IPS-NIHi11 (cell line): ENCODE results near the gene TMC1.
"Not testable (repeated sequence)": the region's sequence is repeated elsewhere in the genome, so short reads cannot be mapped to it uniquely, and the experiment has no call there.

Experiments used
- DNase-seq: peaks from one replicate; pipeline ENCODE4 v3.0.0; 2012; ENCODE audit warnings: mixed read lengths, low spot score

The TMC1 gene

GRCh38 chr9:72521416-72521815 lies at the start of gene TMC1:
TMC1 (plus strand) TSS chr9:72521608; CDS start chr9:72648649, 127,041 bp downstream.
- not testable (repeated sequence) for DNase-seq

- DNase-seq: no peak
Measured at GRCh38 chr9:72473474-72474261, 47.7 kb upstream of the TMC1 start.

GRCh38 chr9:72474676-72475075 lies 46.7 kb upstream of the TMC1 start:
- no peak for DNase-seq

- no peak for DNase-seq
Measured at GRCh38 chr9:72476100-72476499, 45.3 kb upstream of the TMC1 start.

GRCh38 chr9:72476617-72477437 lies 44.6 kb upstream of the TMC1 start:
- DNase-seq: peak; percentile 46

- peak; percentile 61 for DNase-seq
Measured at GRCh38 chr9:72477930-72478518, 43.4 kb upstream of the TMC1 start.

GRCh38 chr9:72478966-72479365 lies 42.4 kb upstream of the TMC1 start:
- no peak for DNase-seq

GRCh38 chr9:72480261-72480660 lies 41.1 kb upstream of the TMC1 start:
- DNase-seq: not testable (repeated sequence)

GRCh38 chr9:72480921-72481320 lies 40.5 kb upstream of the TMC1 start:
- no peak for DNase-seq

- peak; percentile 15 for DNase-seq
Measured at GRCh38 chr9:72485821-72486593, 35.4 kb upstream of the TMC1 start.

- no peak for DNase-seq
Measured at GRCh38 chr9:72486594-72486955, 34.8 kb upstream of the TMC1 start.

- not testable (repeated sequence) for DNase-seq
Measured at GRCh38 chr9:72487665-72488064, 33.7 kb upstream of the TMC1 start.

GRCh38 chr9:72489986-72490385 lies 31.4 kb upstream of the TMC1 start:
- no peak for DNase-seq

- DNase-seq: no peak
Measured at GRCh38 chr9:72491242-72491641, 30.2 kb upstream of the TMC1 start.

- no peak for DNase-seq
Measured at GRCh38 chr9:72494051-72494450, 27.4 kb upstream of the TMC1 start.

- no peak for DNase-seq
Measured at GRCh38 chr9:72497447-72498046, 23.9 kb upstream of the TMC1 start.

GRCh38 chr9:72506615-72507014 lies 14.8 kb upstream of the TMC1 start:
- DNase-seq: no peak

GRCh38 chr9:72509053-72509452 lies 12.4 kb upstream of the TMC1 start:
- no peak for DNase-seq

GRCh38 chr9:72509635-72510034 lies 11.8 kb upstream of the TMC1 start:
- no peak for DNase-seq

- not testable (repeated sequence) for DNase-seq
Measured at GRCh38 chr9:72521011-72521410, 397 bp upstream of the TMC1 start.

- DNase-seq: peak; percentile 44
Measured at GRCh38 chr9:72524820-72525540, 3.6 kb downstream of the TMC1 start.
